HG02798 (cell line): ENCODE measurements around the gene ARID3C.

Experiments used
- ATAC-seq: cut with Tn5 transposase; IDR thresholded peaks from one replicate; pipeline ENCODE4 v1.9.1; 2021; ENCODE audit warnings: mild to moderate bottlenecking; ENCODE audit not compliant: unreplicated experiment, poor library complexity

Gene ARID3C

DNA sequence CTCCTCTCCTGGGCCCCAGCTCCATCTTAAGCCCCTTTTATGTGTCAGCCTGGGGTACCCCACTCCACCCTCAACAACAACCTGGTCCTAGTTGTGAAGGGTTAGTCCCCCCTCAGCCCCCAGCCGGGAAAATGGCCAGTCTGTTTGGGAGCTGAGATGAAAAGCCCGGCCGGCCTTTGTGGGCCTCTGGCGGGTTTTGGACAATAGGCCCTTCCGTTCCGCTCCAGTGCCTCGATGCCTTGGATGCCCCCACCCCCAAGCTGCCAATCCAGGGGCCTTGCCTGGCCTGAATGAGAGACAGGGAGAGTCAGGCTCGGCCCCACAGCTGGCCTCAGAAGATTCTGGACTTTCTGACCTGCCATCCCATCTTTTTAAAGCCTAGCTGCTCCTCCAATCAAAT, 48.5 kb downstream of the ARID3C start:
- ATAC-seq: no peak

DNA sequence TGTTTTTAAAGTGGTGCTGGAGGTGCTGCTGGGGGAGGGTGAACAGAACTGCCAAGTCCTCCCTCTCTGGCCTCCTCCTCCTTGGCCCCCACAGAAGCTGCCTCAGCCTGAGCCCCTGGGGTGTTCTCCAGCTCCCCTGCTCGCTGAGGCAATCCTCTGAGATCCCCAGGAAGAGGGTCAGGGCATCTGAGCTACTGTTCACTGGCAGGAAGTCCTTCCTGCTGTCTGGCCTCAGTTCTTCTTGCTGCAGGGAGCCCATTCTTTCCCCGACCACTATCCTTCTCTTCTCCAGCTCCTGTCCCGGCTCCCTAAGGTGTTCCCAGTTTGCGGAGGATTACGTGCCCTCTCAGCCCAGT, 49.1 kb downstream of the ARID3C start:
- ATAC-seq: no peak

DNA sequence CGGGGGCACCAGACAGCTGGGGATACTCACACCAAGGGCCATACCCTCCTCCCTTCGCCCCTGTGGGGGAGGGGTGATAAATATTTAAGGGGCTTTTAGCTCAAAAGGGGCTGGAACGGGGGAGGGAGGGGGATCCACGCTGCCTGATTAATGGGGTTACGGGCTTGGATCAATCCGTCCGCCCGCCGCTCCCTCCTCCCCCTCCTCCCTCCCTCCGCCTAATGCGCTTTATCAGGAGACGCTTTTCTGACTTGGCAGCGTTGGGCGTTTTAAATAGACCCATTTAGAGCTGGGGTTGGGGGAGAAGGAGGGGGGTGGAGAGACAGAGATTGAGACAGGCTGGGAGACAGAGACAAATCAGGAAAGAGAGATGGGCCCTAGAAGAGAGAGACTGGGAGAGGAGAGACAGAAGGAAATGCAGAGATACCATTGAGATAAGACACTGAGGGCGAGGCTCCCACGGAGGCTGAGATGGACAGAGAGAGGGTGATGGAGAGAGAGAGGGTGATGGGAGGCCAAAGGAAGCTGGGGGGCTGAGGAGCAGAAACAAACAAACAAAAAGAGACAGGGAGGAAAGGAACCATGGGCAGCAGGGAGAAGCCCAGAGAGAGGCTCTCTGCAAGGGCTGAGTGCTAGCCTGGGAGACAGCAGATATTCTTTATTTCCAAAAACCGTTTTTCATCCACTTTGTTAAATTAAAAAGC, 49.6 kb downstream of the ARID3C start:
- no peak for ATAC-seq

DNA sequence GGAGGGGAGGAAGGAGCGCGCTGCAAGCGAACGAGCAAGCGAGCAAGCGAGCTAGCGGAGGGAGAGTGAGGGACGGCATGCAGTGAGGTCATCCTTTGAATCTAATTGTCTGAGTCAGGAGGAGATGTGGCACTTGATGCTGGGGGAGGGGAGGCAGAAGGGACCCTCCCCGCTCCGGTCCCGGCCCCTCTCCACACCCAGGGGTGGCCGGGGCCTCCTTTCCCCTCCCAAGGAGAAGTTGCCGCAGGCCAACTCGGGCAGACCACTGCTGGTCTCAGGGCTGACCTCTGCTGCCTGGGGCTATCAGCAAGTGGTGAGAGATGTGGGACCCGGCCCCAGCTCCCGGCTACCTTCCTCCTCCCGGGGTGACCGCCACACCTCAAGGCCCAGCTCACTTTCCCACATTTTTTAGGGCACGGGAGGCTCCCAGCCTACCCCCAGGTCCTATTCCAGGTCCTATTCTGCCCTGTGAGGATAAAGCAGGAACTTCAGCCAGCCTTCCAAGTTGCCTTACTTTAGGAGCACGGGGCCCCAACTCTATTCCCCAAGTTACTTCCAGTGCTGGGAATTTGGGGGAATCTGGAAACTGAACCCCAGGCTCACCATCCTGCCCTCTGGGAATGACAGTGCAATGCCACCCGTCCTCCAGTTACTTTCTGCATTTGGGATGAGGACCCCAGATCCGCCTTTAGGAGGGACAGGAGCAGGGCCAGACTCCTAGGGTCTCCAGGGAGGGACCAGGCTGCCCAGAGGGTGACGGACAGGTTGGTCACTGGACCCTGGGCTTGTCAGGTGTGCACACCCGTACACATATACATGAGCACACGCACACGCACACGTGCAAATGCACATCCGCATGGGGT, 50.4 kb downstream of the ARID3C start:
- no peak for ATAC-seq

DNA sequence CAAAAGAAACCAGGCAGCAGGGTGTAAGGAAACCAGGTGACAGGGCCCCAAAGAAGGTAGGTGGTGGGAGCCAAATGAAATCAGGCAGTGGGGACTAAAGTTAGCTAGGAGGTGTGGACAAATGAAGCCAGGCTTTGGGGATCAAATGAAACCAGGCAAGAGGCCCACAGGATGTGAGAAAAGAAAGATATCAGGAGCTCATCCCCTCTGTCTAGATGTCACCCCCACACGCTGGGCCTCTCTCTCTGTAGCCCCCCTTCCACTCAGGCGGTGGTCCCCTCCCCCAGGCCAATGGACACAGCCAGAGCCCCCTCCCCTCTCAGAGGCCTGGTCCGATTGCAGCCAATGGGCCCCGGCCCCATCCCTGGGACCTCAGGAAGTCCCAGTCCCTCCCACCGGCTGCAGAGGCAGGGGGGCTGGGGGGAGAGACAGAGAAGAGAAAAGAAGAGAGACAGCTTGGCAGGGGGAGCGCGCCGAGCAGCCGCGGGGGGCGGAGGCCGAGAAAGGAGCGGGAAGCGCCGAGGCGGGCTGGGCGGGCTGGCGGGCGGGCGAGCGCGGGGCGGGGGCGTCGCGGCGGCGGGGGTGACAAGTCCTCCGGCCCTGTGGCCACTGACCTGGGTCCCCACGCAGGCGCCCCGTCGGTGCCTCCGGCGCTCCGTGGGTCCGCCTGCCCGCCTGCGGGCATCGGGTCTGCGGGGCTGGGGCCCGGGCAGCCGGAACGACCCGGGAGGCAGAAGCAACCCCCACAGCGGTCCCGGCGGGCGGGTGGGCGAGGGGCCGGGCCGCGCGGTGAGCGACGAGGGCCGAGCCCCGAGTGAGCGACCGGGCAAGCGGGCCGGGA, 51.2 kb downstream of the ARID3C start:
- no peak for ATAC-seq

DNA sequence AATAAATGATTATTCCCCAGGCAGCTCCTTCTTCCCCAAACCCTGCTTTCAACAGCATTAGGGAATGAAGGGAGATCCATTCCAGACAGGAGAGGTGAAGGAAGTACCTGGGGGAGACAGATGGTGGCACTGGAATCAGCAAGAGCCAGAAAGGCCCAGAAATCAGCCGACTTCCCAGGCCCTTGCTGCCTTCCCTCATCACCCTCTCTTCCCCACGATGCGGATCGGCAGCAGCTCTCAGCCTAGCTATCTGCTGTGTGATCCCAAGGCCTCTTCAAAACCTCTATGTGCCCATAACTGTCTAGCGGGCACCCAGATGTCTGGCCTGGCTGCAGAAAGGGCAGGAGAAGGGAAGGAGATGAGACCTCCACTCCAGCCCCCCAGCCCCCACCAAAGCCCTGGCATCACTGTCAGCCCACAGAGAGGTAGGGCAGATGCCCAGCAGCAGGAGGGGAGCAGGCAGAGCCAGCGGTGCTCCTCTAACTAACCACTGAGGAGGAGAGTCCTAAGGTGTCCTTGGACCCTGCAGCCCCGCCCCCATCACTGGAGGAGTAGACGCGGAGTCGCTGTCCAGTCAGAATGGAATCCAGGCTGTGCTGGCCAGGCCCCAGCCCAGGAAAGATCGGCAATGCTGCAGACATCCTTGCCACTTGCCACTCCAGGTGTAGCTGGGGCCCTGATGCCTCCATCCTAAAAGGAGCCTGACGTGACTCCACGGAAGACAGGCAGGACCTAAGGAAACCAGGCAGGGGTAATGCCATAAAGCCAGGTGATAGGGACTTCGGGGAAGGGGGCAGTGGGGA, 52.1 kb downstream of the ARID3C start:
- no peak for ATAC-seq

DNA sequence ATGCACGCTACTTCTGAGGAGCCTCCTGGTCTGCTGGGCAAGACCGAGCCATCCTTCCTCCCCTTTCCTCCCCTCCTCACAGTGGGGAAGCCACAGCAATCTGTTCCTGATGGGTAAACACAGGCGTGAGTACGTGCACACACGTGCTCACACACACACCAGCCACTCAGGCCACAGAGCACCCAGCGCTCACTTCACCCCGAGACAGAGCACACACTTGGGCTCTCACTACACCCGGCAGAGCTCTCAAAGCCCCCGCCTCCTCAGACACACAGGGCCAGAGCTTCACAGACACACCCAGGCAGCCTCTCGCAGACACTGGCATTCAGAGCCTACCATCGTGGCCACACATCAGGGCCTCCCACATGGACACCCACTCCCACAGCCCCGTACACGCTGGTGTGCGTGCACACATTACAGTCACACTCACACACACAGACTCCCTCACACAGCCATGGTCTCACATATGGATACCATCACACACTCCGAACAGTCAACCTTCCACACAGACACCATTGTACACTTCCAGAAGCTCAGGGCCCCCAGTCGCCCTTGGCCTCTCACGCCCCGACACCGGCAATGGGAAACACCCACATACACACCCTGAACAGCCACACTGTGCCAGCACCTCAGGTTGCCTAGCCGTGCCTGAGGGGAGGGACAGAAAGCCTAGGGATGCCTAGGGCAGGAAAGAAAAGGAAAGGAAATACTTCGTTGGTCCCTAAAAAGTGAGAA, 52.8 kb downstream of the ARID3C start:
- no peak for ATAC-seq

DNA sequence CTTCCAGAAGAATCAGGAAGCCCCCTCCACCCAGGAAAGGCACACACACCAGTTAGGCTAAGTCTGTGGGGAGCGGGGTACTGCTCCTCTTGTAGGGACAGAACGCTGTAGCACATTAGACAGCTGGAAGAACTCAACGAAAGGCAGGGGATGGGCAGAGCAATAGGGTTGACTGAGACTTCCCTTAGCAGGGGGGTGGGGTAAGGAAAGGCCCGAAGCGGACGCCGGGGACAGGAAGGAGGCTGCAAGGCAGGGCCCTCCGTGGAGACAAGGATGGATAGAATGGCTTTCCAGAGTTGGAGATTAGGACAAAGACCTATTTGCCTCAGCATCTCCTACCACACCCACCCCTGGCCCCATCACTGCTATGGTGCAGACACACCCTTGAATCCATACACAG, 53.6 kb downstream of the ARID3C start:
- no peak for ATAC-seq

DNA sequence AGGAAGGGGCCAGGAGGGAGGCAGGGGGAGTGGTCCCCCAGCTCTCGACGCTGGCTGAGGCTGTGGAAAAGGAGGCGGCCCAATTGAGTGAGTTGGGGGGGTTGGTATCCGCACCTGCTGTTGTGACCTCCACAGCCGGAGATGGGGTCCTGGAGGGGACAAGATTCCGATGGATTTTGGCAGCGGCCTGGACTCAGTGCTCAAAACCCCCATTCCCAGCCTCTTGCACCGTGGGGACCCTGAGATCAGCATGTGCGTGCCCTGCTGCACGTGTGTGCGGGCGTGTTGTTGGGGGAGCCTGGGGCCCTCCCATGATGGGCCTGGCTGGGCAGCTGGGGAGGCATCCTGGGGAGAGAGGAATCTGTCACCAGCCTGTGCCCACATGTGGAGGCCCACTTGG, 54.3 kb downstream of the ARID3C start:
- no peak for ATAC-seq

DNA sequence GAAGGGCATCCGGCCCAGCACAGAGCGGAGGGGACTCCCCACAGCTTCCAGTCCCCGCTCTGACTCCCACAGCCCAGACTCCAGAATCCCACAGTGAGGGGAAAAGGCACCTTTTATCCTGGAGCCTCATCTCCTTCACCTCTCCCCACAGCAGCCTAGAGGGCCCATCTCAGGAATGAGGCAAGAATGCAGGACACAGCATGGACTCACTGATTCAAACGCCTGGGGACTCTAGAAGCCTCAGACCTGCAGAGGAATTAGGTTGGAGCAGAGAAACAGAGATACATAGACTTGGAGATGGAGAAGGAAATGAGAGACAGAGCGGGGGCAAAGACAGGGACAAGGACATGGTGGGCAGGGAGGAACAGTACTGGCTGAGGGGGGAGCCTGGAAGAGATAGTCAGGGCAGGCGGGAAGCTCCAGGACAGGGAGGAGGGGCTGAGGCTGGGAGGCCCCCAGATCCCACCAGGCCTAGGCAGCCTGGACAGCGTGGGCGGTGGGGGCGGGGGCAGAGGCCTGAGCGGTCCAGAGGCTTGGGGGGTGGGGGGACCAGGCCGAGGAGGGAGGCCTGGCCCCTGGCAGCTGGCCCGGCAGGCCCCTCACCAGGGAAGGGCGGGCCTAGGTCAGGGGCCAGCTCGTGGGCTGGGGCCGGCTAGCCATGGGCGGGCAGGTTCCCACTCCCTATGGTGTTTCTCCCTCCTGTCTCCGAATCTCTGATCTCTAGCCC, 55.1 kb downstream of the ARID3C start:
- ATAC-seq: no peak

DNA sequence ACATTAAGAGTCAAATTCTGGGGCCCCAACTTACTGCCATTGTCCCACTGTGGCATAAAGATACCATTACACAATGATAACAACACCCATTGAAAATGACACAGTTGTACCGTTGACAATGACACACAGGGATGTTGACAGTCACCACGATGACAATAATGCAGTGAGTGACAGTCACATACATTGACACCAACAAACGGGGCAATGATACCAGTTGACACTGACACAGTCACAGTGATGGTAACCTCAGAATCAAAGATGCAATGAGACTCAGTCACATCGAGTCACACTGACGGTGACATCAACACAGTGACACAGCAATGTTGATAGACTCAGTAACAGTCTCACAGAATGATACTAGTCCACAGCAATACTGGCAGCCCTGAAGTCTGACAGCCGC, 56.2 kb downstream of the ARID3C start:
- no peak for ATAC-seq

DNA sequence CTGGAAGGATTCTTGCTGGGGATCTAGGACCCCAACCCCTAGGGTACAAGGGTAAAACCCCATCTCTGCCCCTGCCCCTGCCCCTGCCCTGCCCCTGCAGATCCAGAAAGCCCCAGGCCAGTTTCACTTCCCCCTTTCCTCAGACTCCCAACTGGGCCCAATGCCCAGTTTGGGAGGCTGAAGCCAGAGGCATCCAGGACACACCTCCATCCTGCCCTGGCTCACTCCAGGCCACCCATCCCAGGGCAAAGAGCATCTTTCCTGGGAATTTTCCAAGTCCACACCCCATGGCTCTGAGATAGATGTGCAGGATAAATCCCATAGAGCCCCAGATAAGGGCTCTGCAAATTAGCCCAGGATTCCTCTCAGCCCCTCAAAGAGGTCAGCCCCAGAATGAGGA, 56.8 kb downstream of the ARID3C start:
- no peak for ATAC-seq

DNA sequence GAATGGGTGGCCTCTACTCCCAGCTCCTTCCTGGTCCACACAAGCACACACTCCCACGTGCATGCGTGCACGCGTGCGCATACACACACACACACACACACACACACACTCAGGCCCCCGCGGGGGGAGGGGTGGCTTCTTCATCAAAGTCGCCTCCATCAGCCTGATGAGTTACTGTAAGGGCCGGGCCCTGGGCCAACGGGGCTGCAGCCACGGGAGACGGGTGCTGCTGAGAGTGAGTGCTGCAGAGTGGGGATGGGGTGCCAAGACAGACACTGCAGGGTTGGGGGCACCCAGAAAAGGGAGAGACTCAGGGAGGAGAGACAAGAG, 57.4 kb downstream of the ARID3C start:
- no peak for ATAC-seq
